DOHH2 (cell line): ENCODE data around the gene HIPK2.

ENCODE experiments used
- CTCF ChIP-seq: fragments of 200-600 bp; sonication (generic); IDR thresholded peaks from one replicate; pipeline ENCODE4 v1.5.1; 2014; ENCODE audit warnings: antibody characterized with exemption, mild to moderate bottlenecking, low read depth, low read length; ENCODE audit not compliant: poor library complexity, severe bottlenecking
- EZH2phosphoT487 ChIP-seq: fragments of 200-600 bp; sonication (generic); IDR thresholded peaks from 2 replicates; pipeline ENCODE4 v1.6.1; 2017; ENCODE audit warnings: borderline replicate concordance, mild to moderate bottlenecking, antibody characterized with exemption, low read length, moderate library complexity, mixed read lengths

- TF ChIP-seq CTCF (no peak), EZH2phosphoT487 (no peak)
Observed at GRCh38 chr7:139656387-139656786, 121.4 kb downstream of the HIPK2 start.
